SK-N-SH treated with all-trans-retinoic acid at 6 μM for 48 hours (cell line): ENCODE measurements around the gene UBXN1.

Experiments used
- ATAC-seq: fragments of 200-7000 bp; cut with Tn5 transposase; 3 replicates; pipeline ENCODE4 v1.9.1; 2020; ENCODE audit warnings: mild to moderate bottlenecking, moderate library complexity
- BACH2 ChIP-seq: fragments of 250-450 bp; sonication (Bioruptor Pico); IDR thresholded peaks from 2 replicates; pipeline ENCODE4 v1.9.0; 2021; ENCODE audit warnings: mild to moderate bottlenecking, borderline replicate concordance
- CSDC2 ChIP-seq: fragments of 250-450 bp; sonication (Bioruptor Pico); IDR thresholded peaks from 2 replicates; pipeline ENCODE4 v1.5.0; 2020; ENCODE audit warnings: mild to moderate bottlenecking, moderate library complexity
- ESRRG ChIP-seq: fragments of 250-450 bp; sonication (Bioruptor Pico); IDR thresholded peaks from 2 replicates; pipeline ENCODE4 v1.6.1; 2021; ENCODE audit warnings: mild to moderate bottlenecking
- GLIS3 ChIP-seq: fragments of 250-450 bp; sonication (Bioruptor Pico); IDR thresholded peaks from 2 replicates; pipeline ENCODE4 v1.5.0; 2020; ENCODE audit warnings: mild to moderate bottlenecking, moderate library complexity
- ISL1 ChIP-seq: fragments of 250-450 bp; sonication (Bioruptor Pico); IDR thresholded peaks from 2 replicates; pipeline ENCODE4 v2.1.2; 2022; ENCODE audit warnings: mild to moderate bottlenecking, moderate library complexity
- OSR1 ChIP-seq: fragments of 250-450 bp; sonication (Bioruptor Pico); IDR thresholded peaks from 2 replicates; pipeline ENCODE4 v1.8.0; 2022; ENCODE audit warnings: moderate library complexity, mild to moderate bottlenecking, inconsistent platforms
- PATZ1 ChIP-seq: fragments of 250-450 bp; sonication (Bioruptor Pico); IDR thresholded peaks from 2 replicates; pipeline ENCODE4 v1.8.0; 2020; ENCODE audit warnings: mild to moderate bottlenecking, moderate library complexity, borderline replicate concordance
- PPARA ChIP-seq: fragments of 250-450 bp; sonication (Bioruptor Pico); IDR thresholded peaks from 2 replicates; pipeline ENCODE4 v1.5.0; 2020; ENCODE audit warnings: mild to moderate bottlenecking, borderline replicate concordance
- RARB ChIP-seq: fragments of 250-450 bp; sonication (Bioruptor Pico); IDR thresholded peaks from 2 replicates; pipeline ENCODE4 v1.8.0; 2021; ENCODE audit warnings: mild to moderate bottlenecking, moderate library complexity
- SNAI2 ChIP-seq: fragments of 250-450 bp; sonication (Bioruptor Pico); IDR thresholded peaks from 2 replicates; pipeline ENCODE4 v1.5.0; 2020; ENCODE audit warnings: mild to moderate bottlenecking, moderate library complexity
- TCF4 ChIP-seq: fragments of 250-450 bp; sonication (Bioruptor Pico); IDR thresholded peaks from 2 replicates; pipeline ENCODE4 v1.8.0; 2021; ENCODE audit warnings: mild to moderate bottlenecking, moderate library complexity, borderline replicate concordance
- TSHZ2 ChIP-seq: fragments of 250-450 bp; sonication (Bioruptor Pico); IDR thresholded peaks from 2 replicates; pipeline ENCODE4 v1.5.0; 2020; ENCODE audit warnings: mild to moderate bottlenecking, moderate library complexity
- ZC3H10 ChIP-seq: fragments of 250-450 bp; sonication (Bioruptor Pico); IDR thresholded peaks from 2 replicates; pipeline ENCODE4 v1.5.1; 2021; ENCODE audit warnings: mild to moderate bottlenecking, moderate library complexity
- ZFP3 ChIP-seq: fragments of 250-450 bp; sonication (Bioruptor Pico); IDR thresholded peaks from 2 replicates; pipeline ENCODE4 v1.5.0; 2020; ENCODE audit warnings: mild to moderate bottlenecking, moderate library complexity
- ZFP30 ChIP-seq: fragments of 450-650 bp; formaldehyde crosslinking; IDR thresholded peaks from 2 replicates; pipeline ENCODE4 v1.5.0; 2022; ENCODE audit warnings: mild to moderate bottlenecking, moderate library complexity
- ZNF565 ChIP-seq: fragments of 450-650 bp; formaldehyde crosslinking; conservative IDR thresholded peaks from 2 replicates; pipeline ENCODE4 v1.5.0; 2020; ENCODE audit warnings: low read depth, mild to moderate bottlenecking, moderate library complexity
- ZNF70 ChIP-seq: fragments of 450-650 bp; formaldehyde crosslinking; IDR thresholded peaks from 2 replicates; pipeline ENCODE4 v1.5.0; 2020; ENCODE audit warnings: mild to moderate bottlenecking, moderate library complexity
- ZNF8 ChIP-seq: fragments of 450-650 bp; formaldehyde crosslinking; IDR thresholded peaks from 2 replicates; pipeline ENCODE4 v1.5.0; 2020; ENCODE audit warnings: mild to moderate bottlenecking, moderate library complexity
- TF ChIP-seq, protein P1 (sequence below): fragments of 250-450 bp; sonication (Bioruptor Pico); IDR thresholded peaks from 2 replicates; pipeline ENCODE4 v1.5.1; 2021; ENCODE audit warnings: mild to moderate bottlenecking, moderate library complexity
- TF ChIP-seq, protein P2 (sequence below): fragments of 250-450 bp; sonication (Bioruptor Pico); IDR thresholded peaks from 2 replicates; pipeline ENCODE4 v1.8.0; 2021; ENCODE audit warnings: low read depth, mild to moderate bottlenecking, moderate library complexity, borderline replicate concordance
- TF ChIP-seq, protein P3 (sequence below): fragments of 250-450 bp; sonication (Bioruptor Pico); IDR thresholded peaks from 2 replicates; pipeline ENCODE4 v1.5.1; 2020; ENCODE audit warnings: low read depth, mild to moderate bottlenecking, moderate library complexity

UBXN1 gene

GRCh38 chr11:62708392-62708791 is 29.5 kb upstream of the UBXN1 start:
- no peak for TF ChIP-seq ESRRG
- no peak for ATAC-seq

GRCh38 chr11:62707277-62707861 is 28.5 kb upstream of the UBXN1 start, which contains the start of the genes BSCL2 and GNG3:
BSCL2 (minus strand) TSS chr11:62707424; CDS start chr11:62707195, 229 bp downstream.
GNG3 (plus strand) TSS chr11:62707676; CDS start chr11:62708296, 620 bp downstream.
- no peak for ATAC-seq
- TF ChIP-seq, protein P1, sequence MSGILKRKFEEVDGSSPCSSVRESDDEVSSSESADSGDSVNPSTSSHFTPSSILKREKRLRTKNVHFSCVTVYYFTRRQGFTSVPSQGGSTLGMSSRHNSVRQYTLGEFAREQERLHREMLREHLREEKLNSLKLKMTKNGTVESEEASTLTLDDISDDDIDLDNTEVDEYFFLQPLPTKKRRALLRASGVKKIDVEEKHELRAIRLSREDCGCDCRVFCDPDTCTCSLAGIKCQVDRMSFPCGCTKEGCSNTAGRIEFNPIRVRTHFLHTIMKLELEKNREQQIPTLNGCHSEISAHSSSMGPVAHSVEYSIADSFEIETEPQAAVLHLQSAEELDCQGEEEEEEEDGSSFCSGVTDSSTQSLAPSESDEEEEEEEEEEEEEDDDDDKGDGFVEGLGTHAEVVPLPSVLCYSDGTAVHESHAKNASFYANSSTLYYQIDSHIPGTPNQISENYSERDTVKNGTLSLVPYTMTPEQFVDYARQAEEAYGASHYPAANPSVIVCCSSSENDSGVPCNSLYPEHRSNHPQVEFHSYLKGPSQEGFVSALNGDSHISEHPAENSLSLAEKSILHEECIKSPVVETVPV (CRISPR knock-in tag): no peak
- TF ChIP-seq, protein P2, sequence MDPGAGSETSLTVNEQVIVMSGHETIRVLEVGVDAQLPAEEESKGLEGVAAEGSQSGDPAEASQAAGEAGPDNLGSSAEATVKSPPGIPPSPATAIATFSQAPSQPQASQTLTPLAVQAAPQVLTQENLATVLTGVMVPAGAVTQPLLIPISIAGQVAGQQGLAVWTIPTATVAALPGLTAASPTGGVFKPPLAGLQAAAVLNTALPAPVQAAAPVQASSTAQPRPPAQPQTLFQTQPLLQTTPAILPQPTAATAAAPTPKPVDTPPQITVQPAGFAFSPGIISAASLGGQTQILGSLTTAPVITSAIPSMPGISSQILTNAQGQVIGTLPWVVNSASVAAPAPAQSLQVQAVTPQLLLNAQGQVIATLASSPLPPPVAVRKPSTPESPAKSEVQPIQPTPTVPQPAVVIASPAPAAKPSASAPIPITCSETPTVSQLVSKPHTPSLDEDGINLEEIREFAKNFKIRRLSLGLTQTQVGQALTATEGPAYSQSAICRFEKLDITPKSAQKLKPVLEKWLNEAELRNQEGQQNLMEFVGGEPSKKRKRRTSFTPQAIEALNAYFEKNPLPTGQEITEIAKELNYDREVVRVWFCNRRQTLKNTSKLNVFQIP (CRISPR knock-in tag): no peak
- TF ChIP-seq CSDC2 (no peak), ZFP3 (CRISPR knock-in tag) (no peak), ZFP30 (CRISPR knock-in tag) (no peak), ZNF8 (CRISPR knock-in tag) (no peak), RARB (CRISPR knock-in tag) (no peak), TCF4 (CRISPR knock-in tag) (no peak), SNAI2 (no peak), ISL1 (no peak), PATZ1 (CRISPR knock-in tag) (no peak), TSHZ2 (CRISPR knock-in tag) (no peak), ZC3H10 (CRISPR knock-in tag) (no peak), ESRRG (no peak), BACH2 (CRISPR knock-in tag) (no peak), OSR1 (CRISPR knock-in tag) (no peak), ZNF565 (no peak), ZNF70 (CRISPR knock-in tag) (no peak), PPARA (CRISPR knock-in tag) (no peak)
- TF ChIP-seq, protein P3, sequence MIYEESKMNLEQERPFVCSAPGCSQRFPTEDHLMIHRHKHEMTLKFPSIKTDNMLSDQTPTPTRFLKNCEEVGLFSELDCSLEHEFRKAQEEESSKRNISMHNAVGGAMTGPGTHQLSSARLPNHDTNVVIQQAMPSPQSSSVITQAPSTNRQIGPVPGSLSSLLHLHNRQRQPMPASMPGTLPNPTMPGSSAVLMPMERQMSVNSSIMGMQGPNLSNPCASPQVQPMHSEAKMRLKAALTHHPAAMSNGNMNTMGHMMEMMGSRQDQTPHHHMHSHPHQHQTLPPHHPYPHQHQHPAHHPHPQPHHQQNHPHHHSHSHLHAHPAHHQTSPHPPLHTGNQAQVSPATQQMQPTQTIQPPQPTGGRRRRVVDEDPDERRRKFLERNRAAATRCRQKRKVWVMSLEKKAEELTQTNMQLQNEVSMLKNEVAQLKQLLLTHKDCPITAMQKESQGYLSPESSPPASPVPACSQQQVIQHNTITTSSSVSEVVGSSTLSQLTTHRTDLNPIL (CRISPR knock-in tag): no peak
- TF ChIP-seq, all 23 proteins: peak for 0

GRCh38 chr11:62706850-62707247 is 28.0 kb upstream of the UBXN1 start:
- no peak for ATAC-seq
- TF ChIP-seq ZNF8 (CRISPR knock-in tag) (no peak), GLIS3 (no peak), ISL1 (no peak), RARB (CRISPR knock-in tag) (no peak), SNAI2 (no peak)
- TF ChIP-seq, protein P3 (CRISPR knock-in tag): no peak
- TF ChIP-seq, protein P2 (CRISPR knock-in tag): no peak
- TF ChIP-seq, protein P1 (CRISPR knock-in tag): no peak
